K562 (cell line): Measurements from ENCODE around the gene AP2M1. TPM values are rescaled to one million over a fixed set of nuclear protein-coding genes. Genes with fewer than 3 reads are reported as not detected.

Experiments
- ATAC-seq: fragments of 200-7000 bp; cut with Tn5 transposase; 3 replicates; pipeline ENCODE4 v1.9.1; 2020; ENCODE audit warnings: moderate library complexity
- BruUV-seq: library from RNA; stranded (reverse); fragments of 400-500 nt; replicated peaks from 2 replicates; lab custom pipeline; 2021; lab: Mats Ljungman, UMichigan
- CTCF ChIA-PET: fragments of 300-600 bp; formaldehyde crosslinking; extraction: SDS; loops from one replicate; lab custom pipeline; 2021; ENCODE audit warnings: low intra/inter-chr PET ratio; lab: Yijun Ruan, JAX
- POLR2A ChIA-PET: fragments of 300-600, 350-650 bp; sonication (Branson Sonifier 250); formaldehyde crosslinking; extraction: SDS; loops from one replicate; lab custom pipeline; 2021; ENCODE audit warnings: antibody characterized with exemption, inconsistent platforms; lab: Yijun Ruan, JAX
- DNase-seq, 4 experiments: peaks; one replicate each; pipeline versions ENCODE4 v3.0.0 to v3.0.0-alpha.2; 2011 to 2018; ENCODE audit warnings: low spot score in 3 of 4, mixed read lengths in 3 of 4; ENCODE audit errors: extremely low read depth in 1 of 4
- FAIRE-seq: peaks from 2 replicates; lab custom pipeline; 2011; peaks lifted over from hg19 to GRCh38; lab: Jason Lieb, UNC
- H2AFZ ChIP-seq: 2 replicates; pipeline ENCODE4 v1.6.0; 2011; ENCODE audit warnings: low read depth, low read length, control low read depth, inconsistent platforms
- H3K27ac ChIP-seq: fragments of 200-600 bp; 3 replicates; pipeline ENCODE4 v1.8.0; 2011; ENCODE audit warnings: low read depth, mild to moderate bottlenecking, control low read depth, inconsistent platforms, low read length, moderate library complexity, mixed read lengths; ENCODE audit errors: extremely low read depth
- H3K27me3 ChIP-seq, 2 experiments: fragments of 300-600 bp in 1 of 2; 2 replicates in 1 of 2; 3 replicates in 1 of 2; pipeline versions ENCODE4 v1.6.0 to v1.8.0; 2011; ENCODE audit warnings: inconsistent platforms in 2 of 2, low read length in 2 of 2, mild to moderate bottlenecking in 1 of 2, mixed read lengths in 1 of 2, moderate library complexity in 1 of 2; ENCODE audit not compliant: control insufficient read depth in 2 of 2, insufficient read depth in 2 of 2
- H3K36me3 ChIP-seq: fragments of 300-600 bp; 3 replicates; pipeline ENCODE4 v1.8.0; 2011; ENCODE audit warnings: mild to moderate bottlenecking, low read length, inconsistent platforms; ENCODE audit not compliant: control insufficient read depth, insufficient read depth
- H3K4me1 ChIP-seq, 2 experiments: fragments of 200-600 bp in 1 of 2; replicated peaks in 1 of 2; 2 replicates in 1 of 2; 3 replicates in 1 of 2; pipeline versions ENCODE4 v1.5.1 to v1.8.0; 2011; ENCODE audit warnings: inconsistent platforms in 2 of 2, low read length in 2 of 2, mild to moderate bottlenecking in 1 of 2, mixed read lengths in 1 of 2, moderate library complexity in 1 of 2; ENCODE audit not compliant: control insufficient read depth in 2 of 2, insufficient read depth in 2 of 2
- H3K4me2 ChIP-seq: 2 replicates; pipeline ENCODE4 v1.6.1; 2011; ENCODE audit warnings: low read length, control low read depth, inconsistent platforms, mixed read lengths; ENCODE audit not compliant: insufficient read depth
- H3K4me3 ChIP-seq: fragments of 200-600 bp; sonication (generic), shearing (Covaris generic); 2 replicates; pipeline ENCODE4 v1.5.1; 2016; ENCODE audit warnings: control low read depth, inconsistent platforms
- H3K79me2 ChIP-seq: fragments of 200-600 bp; 3 replicates; pipeline ENCODE4 v1.8.0; 2011; ENCODE audit warnings: low read length, inconsistent platforms; ENCODE audit not compliant: control insufficient read depth, insufficient read depth
- H3K9ac ChIP-seq, 2 experiments: 2 replicates each; pipeline versions ENCODE4 v1.6.0 to v1.6.1; 2011; ENCODE audit warnings: low read depth in 2 of 2, low read length in 2 of 2, control low read depth in 1 of 2, inconsistent platforms in 1 of 2, mild to moderate bottlenecking in 1 of 2, mixed read lengths in 1 of 2; ENCODE audit not compliant: insufficient read depth in 1 of 2
- H3K9me1 ChIP-seq: one replicate; pipeline ENCODE4 v1.6.0; 2011; ENCODE audit warnings: inconsistent platforms, mild to moderate bottlenecking, low read length, moderate library complexity; ENCODE audit not compliant: control insufficient read depth, insufficient read depth
- H3K9me3 ChIP-seq: replicated peaks from 2 replicates; pipeline ENCODE4 v1.5.1; 2011; ENCODE audit warnings: low read depth, low read length, inconsistent platforms; ENCODE audit not compliant: control insufficient read depth, insufficient read depth
- H4K20me1 ChIP-seq: replicated peaks from 2 replicates; pipeline ENCODE4 v1.6.1; 2011; ENCODE audit warnings: low read length, inconsistent platforms, mixed read lengths; ENCODE audit not compliant: control insufficient read depth, insufficient read depth
- ASH1L ChIP-seq: fragments of 450-650 bp; IDR thresholded peaks from 2 replicates; pipeline ENCODE4 v1.6.1; 2018; ENCODE audit warnings: borderline replicate concordance, mild to moderate bottlenecking, low read depth; ENCODE audit not compliant: partially characterized antibody
- CC2D1A ChIP-seq: fragments of 450-650 bp; IDR thresholded peaks from 2 replicates; pipeline ENCODE4 v1.6.1; 2017; ENCODE audit warnings: mild to moderate bottlenecking
- DPF2 ChIP-seq: fragments of 450-650 bp; IDR thresholded peaks from 2 replicates; pipeline ENCODE4 v1.6.1; 2016
- ELF4 ChIP-seq: fragments of 450-650 bp; formaldehyde crosslinking; IDR thresholded peaks from 2 replicates; pipeline ENCODE4 v1.4.0; 2022; ENCODE audit warnings: missing genetic modification characterization
- EP300 ChIP-seq: IDR thresholded peaks from 2 replicates; pipeline ENCODE4 v1.6.1; 2012; ENCODE audit warnings: low read length, improper control_type of control experiment
- ETV1 ChIP-seq: fragments of 450-650 bp; conservative IDR thresholded peaks from 2 replicates; pipeline ENCODE4 v1.6.1; 2016; ENCODE audit warnings: missing genetic modification characterization, control low read depth, low read depth, missing compliant biosample characterization
- PML ChIP-seq: IDR thresholded peaks from 2 replicates; pipeline ENCODE4 v1.6.1; 2012; ENCODE audit warnings: low read length, inconsistent platforms
- SIN3A ChIP-seq, 2 experiments: fragments of 150-350 bp in 1 of 2; IDR thresholded peaks; 2 replicates each; pipeline ENCODE4 v1.6.1; 2011 to 2016; ENCODE audit warnings: borderline replicate concordance in 2 of 2, low read depth in 2 of 2, low read length in 2 of 2, mild to moderate bottlenecking in 2 of 2, moderate library complexity in 2 of 2; ENCODE audit not compliant: control insufficient read depth in 1 of 2
- XRCC4 ChIP-seq: IDR thresholded peaks from one replicate; pipeline ENCODE4 v1.6.1; 2011; ENCODE audit not compliant: insufficient read depth, insufficient read length; ENCODE audit errors: extremely low read depth
- ZC3H8 ChIP-seq: fragments of 450-650 bp; IDR thresholded peaks from 2 replicates; pipeline ENCODE4 v1.6.1; 2017
- ZKSCAN1 ChIP-seq: fragments of 150-350 bp; IDR thresholded peaks from 2 replicates; pipeline ENCODE4 v1.6.1; 2016; ENCODE audit warnings: low read depth, low read length
- ZNF197 ChIP-seq: fragments of 200-800 bp; sonication (Bioruptor generic); IDR thresholded peaks from 2 replicates; pipeline ENCODE4 v1.6.1; 2016; ENCODE audit warnings: low read depth, missing genetic modification characterization, missing compliant biosample characterization
- ZNF224 ChIP-seq: sonication (generic); formaldehyde crosslinking; IDR thresholded peaks from 2 replicates; pipeline ENCODE4 v1.8.0; 2022; ENCODE audit warnings: mild to moderate bottlenecking, missing genetic modification reagents
- ZNF23 ChIP-seq: fragments of 250-450 bp; sonication (Bioruptor Pico); IDR thresholded peaks from 2 replicates; pipeline ENCODE4 v1.4.0; 2020; ENCODE audit warnings: mild to moderate bottlenecking
- ZNF232 ChIP-seq: sonication (generic); formaldehyde crosslinking; IDR thresholded peaks from 2 replicates; pipeline ENCODE4 v1.8.0; 2022; ENCODE audit warnings: mild to moderate bottlenecking, missing genetic modification reagents
- ZNF79 ChIP-seq: fragments of 250-450 bp; sonication (Bioruptor Pico); IDR thresholded peaks from 2 replicates; pipeline ENCODE4 v1.4.0; 2020; ENCODE audit warnings: low read depth, mild to moderate bottlenecking, moderate library complexity
- WGBS: fragments of 100-300 bp; shearing (Covaris generic); methylation state at CpG from one replicate; pipeline ENCODE4 v1.1.6; 2016; ENCODE audit warnings: low coverage, mixed read lengths; ENCODE audit not compliant: insufficient coverage; ENCODE audit errors: missing lambda C conversion rate; 5-methylcytosine and 5-hydroxymethylcytosine counted together
- in situ Hi-C: fragments of 300-500 bp; cut with MboI; formaldehyde crosslinking; loops from 4 replicates; pipeline ENCODE4 v1.15.0; 2018; ENCODE audit warnings: inconsistent platforms, mixed read lengths
- intact Hi-C: fragments of 100-400 bp; cut with micrococcal nuclease; formaldehyde crosslinking; loops from 2 replicates; pipeline ENCODE4 v1.14.2; 2022
- polyA plus RNA-seq, 8 experiments: library from polyadenylated mRNA; depleted of rRNA in 4 of 8; stranded (reverse) in 5 of 8; unstranded in 3 of 8; fragments of >200 nt; fragmentation: Nextera tagmentation in 2 of 8; fragmentation: Illumina TruSeq in 1 of 8; extraction: Ambion mirVana in 2 of 8; extraction: Trizol in 1 of 8; gene quantifications; 2 replicates each; pipeline versions ENCODE4 v1.2.1 to v1.2.3, GENCODE V29; 2011 to 2014; ENCODE audit warnings: inconsistent platforms in 1 of 8, missing spikeins in 1 of 8
- total RNA-seq, 7 experiments: library from RNA; depleted of rRNA in 6 of 7; stranded (reverse); fragments of >200 nt in 6 of 7; fragmentation: Illumina TruSeq in 2 of 7; extraction: Trizol in 2 of 7; gene quantifications; 2 replicates each; pipeline versions ENCODE4 v1.2.1 to v1.2.3, GENCODE V29; 2011 to 2021; ENCODE audit warnings: low replicate concordance in 1 of 7
- TF ChIP-seq, protein P1 (sequence below): fragments of 450-650 bp; IDR thresholded peaks from 2 replicates; pipeline ENCODE4 v1.6.1; 2017; ENCODE audit warnings: mild to moderate bottlenecking, moderate library complexity
- TF ChIP-seq, protein P2 (sequence below): fragments of 250-450 bp; sonication (Bioruptor Pico); IDR thresholded peaks from 2 replicates; pipeline ENCODE4 v1.8.0; 2021; ENCODE audit warnings: moderate library complexity, mild to moderate bottlenecking, inconsistent platforms
- TF ChIP-seq, protein P3 (sequence below), 2 experiments: fragments of 200-800 bp in 1 of 2; sonication (Bioruptor generic) in 1 of 2; sonication (generic) in 1 of 2; formaldehyde crosslinking in 1 of 2; IDR thresholded peaks in 1 of 2; conservative IDR thresholded peaks in 1 of 2; 2 replicates each; pipeline versions ENCODE4 v1.5.0 to v1.6.1; 2016 to 2020; ENCODE audit warnings: missing compliant biosample characterization in 1 of 2, missing genetic modification characterization in 1 of 2, missing genetic modification reagents in 1 of 2
- TF ChIP-seq, protein P4 (sequence below): fragments of 450-650 bp; IDR thresholded peaks from 2 replicates; pipeline ENCODE4 v1.6.1; 2016; ENCODE audit warnings: borderline replicate concordance

The AP2M1 gene
- total and polyA plus RNA-seq, 9 of the 15 experiments (the other 6 are each of a cell fraction or from before 2014, with no cell fraction given): 118 to 505 (median 296) TPM

DNA sequence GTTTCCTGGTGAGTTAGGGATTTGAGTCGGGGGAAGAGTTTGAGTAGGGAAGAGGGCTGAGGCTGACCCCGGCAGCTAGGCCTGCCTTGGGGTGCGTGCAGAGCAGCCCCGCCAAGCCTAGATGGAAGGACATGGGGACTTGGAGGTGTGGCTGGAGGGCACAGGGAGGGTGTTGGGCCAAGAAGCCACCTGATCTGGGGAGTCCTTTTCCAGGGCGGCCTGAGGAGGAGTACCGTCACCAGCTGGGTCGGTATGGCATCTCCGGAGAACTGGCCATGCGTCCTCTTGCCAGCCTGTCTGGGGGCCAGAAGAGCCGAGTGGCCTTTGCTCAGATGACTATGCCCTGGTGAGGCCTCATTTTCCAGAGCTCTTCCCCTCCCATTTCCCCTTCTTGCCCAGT is 18.2 kb downstream of the AP2M1 start:
- POLR2A ChIA-PET: interaction anchor here (0.6 to 1.2 kb wide), 3 partner anchors 9 to 136 kb away, joined by 3 read pairs; no protein-coding TSS in a partner anchor

More for the DNA sequence above, 18.2 kb downstream of the AP2M1 start:
- Histone ChIP-seq H3K4me3 (no peak overlapping the region), H3K9ac (peak overlapping the region in 1 of 2 experiments; percentile 43; a peak in 2 of 4 replicates), H3K79me2 (peaks cover 11% of the 10 kb centered on the region), H3K27me3 (no peaks in the 10 kb centered on the region), H2AFZ (no peak overlapping the region), H3K4me2 (no peak overlapping the region), H3K9me1 (peaks cover 2% of the 10 kb centered on the region), H3K36me3 (peaks cover 77% of the 10 kb centered on the region; the same call in 2 of the 3 replicates), H4K20me1 (0 out of 2 replicates have a peak, but pooled peaks cover 4% of the 10 kb centered on the region)
- CTCF ChIA-PET: no interaction called here
- in situ Hi-C loops: no loop called here
- no TSS peak for BruUV-seq
- FAIRE-seq (no peak), ATAC-seq (no peak)
- TF ChIP-seq, protein P1, sequence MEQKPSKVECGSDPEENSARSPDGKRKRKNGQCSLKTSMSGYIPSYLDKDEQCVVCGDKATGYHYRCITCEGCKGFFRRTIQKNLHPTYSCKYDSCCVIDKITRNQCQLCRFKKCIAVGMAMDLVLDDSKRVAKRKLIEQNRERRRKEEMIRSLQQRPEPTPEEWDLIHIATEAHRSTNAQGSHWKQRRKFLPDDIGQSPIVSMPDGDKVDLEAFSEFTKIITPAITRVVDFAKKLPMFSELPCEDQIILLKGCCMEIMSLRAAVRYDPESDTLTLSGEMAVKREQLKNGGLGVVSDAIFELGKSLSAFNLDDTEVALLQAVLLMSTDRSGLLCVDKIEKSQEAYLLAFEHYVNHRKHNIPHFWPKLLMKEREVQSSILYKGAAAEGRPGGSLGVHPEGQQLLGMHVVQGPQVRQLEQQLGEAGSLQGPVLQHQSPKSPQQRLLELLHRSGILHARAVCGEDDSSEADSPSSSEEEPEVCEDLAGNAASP: no peak
- TF ChIP-seq, protein P2, sequence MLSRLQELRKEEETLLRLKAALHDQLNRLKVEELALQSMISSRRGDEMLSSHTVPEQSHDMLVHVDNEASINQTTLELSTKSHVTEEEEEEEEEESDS (CRISPR knock-in tag): no peak
- TF ChIP-seq ZNF79 (CRISPR knock-in tag) (no peak), ZNF232 (CRISPR knock-in tag) (no peak), PML (no peak), EP300 (no peak), CC2D1A (no peak), ZNF23 (CRISPR knock-in tag) (no peak), XRCC4 (no peak), ASH1L (no peak), ZKSCAN1 (no peak), ETV1 (no peak), ZC3H8 (no peak), ZNF224 (CRISPR knock-in tag) (no peak), DPF2 (no peak), ELF4 (CRISPR knock-in tag) (no peak), SIN3A (IDR thresholded peaks at IDR 0.05; ENCODE audit: borderline replicate concordance in 2 of 2, control insufficient read depth in 1 of 2, low read depth in 2 of 2, low read length in 2 of 2) (no peak), ZNF197 (no peak)
- TF ChIP-seq, protein P3, sequence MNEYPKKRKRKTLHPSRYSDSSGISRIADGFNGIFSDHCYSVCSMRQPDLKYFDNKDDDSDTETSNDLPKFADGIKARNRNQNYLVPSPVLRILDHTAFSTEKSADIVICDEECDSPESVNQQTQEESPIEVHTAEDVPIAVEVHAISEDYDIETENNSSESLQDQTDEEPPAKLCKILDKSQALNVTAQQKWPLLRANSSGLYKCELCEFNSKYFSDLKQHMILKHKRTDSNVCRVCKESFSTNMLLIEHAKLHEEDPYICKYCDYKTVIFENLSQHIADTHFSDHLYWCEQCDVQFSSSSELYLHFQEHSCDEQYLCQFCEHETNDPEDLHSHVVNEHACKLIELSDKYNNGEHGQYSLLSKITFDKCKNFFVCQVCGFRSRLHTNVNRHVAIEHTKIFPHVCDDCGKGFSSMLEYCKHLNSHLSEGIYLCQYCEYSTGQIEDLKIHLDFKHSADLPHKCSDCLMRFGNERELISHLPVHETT (CRISPR knock-in tag; conservative IDR thresholded peaks at IDR 0.05 in 1 of 2, IDR thresholded peaks at IDR 0.05 in 1 of 2): no peak
- TF ChIP-seq, protein P4, sequence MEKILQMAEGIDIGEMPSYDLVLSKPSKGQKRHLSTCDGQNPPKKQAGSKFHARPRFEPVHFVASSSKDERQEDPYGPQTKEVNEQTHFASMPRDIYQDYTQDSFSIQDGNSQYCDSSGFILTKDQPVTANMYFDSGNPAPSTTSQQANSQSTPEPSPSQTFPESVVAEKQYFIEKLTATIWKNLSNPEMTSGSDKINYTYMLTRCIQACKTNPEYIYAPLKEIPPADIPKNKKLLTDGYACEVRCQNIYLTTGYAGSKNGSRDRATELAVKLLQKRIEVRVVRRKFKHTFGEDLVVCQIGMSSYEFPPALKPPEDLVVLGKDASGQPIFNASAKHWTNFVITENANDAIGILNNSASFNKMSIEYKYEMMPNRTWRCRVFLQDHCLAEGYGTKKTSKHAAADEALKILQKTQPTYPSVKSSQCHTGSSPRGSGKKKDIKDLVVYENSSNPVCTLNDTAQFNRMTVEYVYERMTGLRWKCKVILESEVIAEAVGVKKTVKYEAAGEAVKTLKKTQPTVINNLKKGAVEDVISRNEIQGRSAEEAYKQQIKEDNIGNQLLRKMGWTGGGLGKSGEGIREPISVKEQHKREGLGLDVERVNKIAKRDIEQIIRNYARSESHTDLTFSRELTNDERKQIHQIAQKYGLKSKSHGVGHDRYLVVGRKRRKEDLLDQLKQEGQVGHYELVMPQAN: no peak
- TF ChIP-seq, all 486 proteins: peak for 0
- WGBS: 95% methylated on average over 10 of the region's 10 CpGs
- Histone ChIP-seq H3K9me3 (no peaks in the 10 kb centered on the region), H3K4me1 (peaks cover 0 to 4% of the 10 kb centered on the region in 2 experiments; a peak in 1 of 5 replicates), H3K27ac (no peak overlapping the region)
- DNase-seq: no peak
- intact Hi-C loops: no loop called here
